Thoracic aorta (tissue), 2 donors: ENCODE measurements around the gene SNN. TPM values are rescaled to one million over a fixed set of nuclear protein-coding genes. Genes with fewer than 3 reads are reported as not detected.

Source experiments
- ATAC-seq: fragments of 150-250 bp; one replicate; pipeline ENCODE4 v1.8.0; 2017; ENCODE audit warnings: low read depth; ENCODE audit not compliant: insufficient number of reproducible peaks, low FRiP score
- DNase-seq: peaks from one replicate; pipeline ENCODE4 v3.0.0-alpha.2; 2020; ENCODE audit warnings: low spot score
- H3K27ac ChIP-seq, 2 donors: fragments of 200-600 bp; sonication (generic); 1 replicate in 1 of 2; 2 replicates in 1 of 2; pipeline ENCODE4 v1.5.1; 2016; ENCODE audit warnings: mild to moderate bottlenecking in 2 of 2, moderate library complexity in 2 of 2
- H3K27me3 ChIP-seq: fragments of 200-600 bp; sonication (generic); replicated peaks from 2 replicates; pipeline ENCODE4 v1.6.0; 2016; ENCODE audit warnings: mild to moderate bottlenecking; ENCODE audit not compliant: insufficient read depth
- H3K36me3 ChIP-seq: fragments of 200-600 bp; sonication (generic); one replicate; pipeline ENCODE4 v1.5.1; 2016
- H3K4me1 ChIP-seq, 2 donors: fragments of 200-600 bp; sonication (generic); 1 replicate in 1 of 2; 2 replicates in 1 of 2; pipeline versions ENCODE4 v1.5.1 to v1.6.0; 2016; ENCODE audit warnings: low read depth in 2 of 2, mild to moderate bottlenecking in 1 of 2; ENCODE audit not compliant: control insufficient read depth in 1 of 2
- H3K4me3 ChIP-seq: fragments of 200-600 bp; sonication (generic); 2 replicates; pipeline ENCODE4 v1.5.1; 2016; ENCODE audit warnings: mild to moderate bottlenecking
- H3K9me3 ChIP-seq: fragments of 200-600 bp; sonication (generic); 2 replicates; pipeline ENCODE4 v1.5.1; 2016
- CTCF ChIP-seq: fragments of 200-600 bp; sonication (generic); IDR thresholded peaks from one replicate; pipeline ENCODE4 v1.5.1; 2019; ENCODE audit warnings: antibody characterized with exemption
- total RNA-seq, 2 donors: library from RNA; depleted of rRNA; stranded (reverse); fragments of >200 nt; gene quantifications; one replicate each; pipeline versions ENCODE4 v1.1.0 to v1.2.3, GENCODE V29; 2016

Gene SNN
- total RNA-seq, 2 donors from 2014 or later = 14.6 to 21.4 TPM

GRCh38 chr16:11668623-11669379, 546 bp downstream of the SNN start:
- Histone ChIP-seq H3K4me3 (peak overlapping the region; percentile 95), H3K9me3 (no peaks in the 10 kb centered on the region), H3K27me3 (no peaks in the 10 kb centered on the region), H3K4me1 (peaks cover 30 to 54% of the 10 kb centered on the region in 2 donors), H3K36me3 (no peaks in the 10 kb centered on the region), H3K27ac (peak overlapping the region; percentile 76 to 82)
- TF ChIP-seq CTCF = no peak
- DNase-seq (no peak), ATAC-seq (no peak)

- Histone ChIP-seq H3K27ac (peak overlapping the region; percentile 76 to 82), H3K4me3 (peak overlapping the region; percentile 95), H3K36me3 (no peaks in the 10 kb centered on the region), H3K27me3 (no peaks in the 10 kb centered on the region), H3K4me1 (peaks cover 30 to 61% of the 10 kb centered on the region in 2 donors), H3K9me3 (no peaks in the 10 kb centered on the region)
- no peak for ATAC-seq
- no peak for DNase-seq
- no peak for TF ChIP-seq CTCF
Observed at GRCh38 chr16:11669380-11670146, 1.3 kb downstream of the SNN start.

- no peaks in the 10 kb centered on the region for H3K9me3 ChIP-seq
- ATAC-seq = no peak
- no peak for TF ChIP-seq CTCF
- H3K27ac ChIP-seq = peak overlapping the region; percentile 76 to 82
- DNase-seq = no peak
- peaks cover 30 to 66% of the 10 kb centered on the region in 2 donors for H3K4me1 ChIP-seq
- no peaks in the 10 kb centered on the region for H3K36me3 ChIP-seq
- H3K27me3 ChIP-seq = no peaks in the 10 kb centered on the region
- peak overlapping the region; percentile 95 for H3K4me3 ChIP-seq
Observed at GRCh38 chr16:11670171-11671131, 2.2 kb downstream of the SNN start.

GRCh38 chr16:11671271-11671670, 3.0 kb downstream of the SNN start:
- TF ChIP-seq CTCF = no peak

More at GRCh38 chr16:11671271-11671670, 3.0 kb downstream of the SNN start:
- DNase-seq (no peak), ATAC-seq (no peak)
- H3K36me3 ChIP-seq = no peaks in the 10 kb centered on the region
- H3K4me1 ChIP-seq = peaks cover 30 to 66% of the 10 kb centered on the region in 2 donors
- H3K9me3 ChIP-seq = no peaks in the 10 kb centered on the region
- no peak overlapping the region for H3K27ac ChIP-seq
- no peak overlapping the region for H3K4me3 ChIP-seq
- H3K27me3 ChIP-seq = no peaks in the 10 kb centered on the region
